Esophagus muscularis mucosa (tissue), 4 donors: ENCODE data around the gene DLX3. TPM values are rescaled to one million over a fixed set of nuclear protein-coding genes. Genes with fewer than 3 reads are reported as not detected.
A peak's percentile ranks its signal among the peaks of the same experiment; 100 is the strongest.

Experiments
- DNase-seq: peaks from one replicate; pipeline ENCODE4 v3.0.0-alpha.2; 2017; ENCODE audit errors: extremely low spot score
- H3K27ac ChIP-seq, 4 donors: fragments of 200-600 bp; sonication (generic); replicated peaks in 1 of 4; 1 replicate in 3 of 4; 2 replicates in 1 of 4; pipeline ENCODE4 v1.5.1; 2016 to 2019; ENCODE audit warnings: mild to moderate bottlenecking in 1 of 4
- H3K27me3 ChIP-seq, 4 donors: fragments of 200-600 bp; sonication (generic); one replicate each; pipeline versions ENCODE4 v1.5.1 to v1.6.0; 2016 to 2019
- H3K36me3 ChIP-seq, 4 donors: fragments of 200-600 bp; sonication (generic); one replicate each; pipeline ENCODE4 v1.5.1; 2016 to 2019
- H3K4me1 ChIP-seq, 4 donors: fragments of 200-600 bp; sonication (generic); one replicate each; pipeline ENCODE4 v1.5.1; 2016 to 2019
- H3K4me3 ChIP-seq, 4 donors: fragments of 200-600 bp; sonication (generic); 1 replicate in 2 of 4; 2 replicates in 2 of 4; pipeline ENCODE4 v1.5.1; 2016 to 2019; ENCODE audit warnings: mild to moderate bottlenecking in 4 of 4, moderate library complexity in 1 of 4
- H3K9me3 ChIP-seq, 4 donors: fragments of 200-600 bp; sonication (generic); 1 replicate in 3 of 4; 2 replicates in 1 of 4; pipeline ENCODE4 v1.5.1; 2016 to 2019
- CTCF ChIP-seq, 3 experiments: fragments of 200-600 bp in 2 of 3; fragments of 450-650 bp in 1 of 3; sonication (generic) in 2 of 3; IDR thresholded peaks; one replicate each; pipeline ENCODE4 v1.5.1; 2017 to 2019; ENCODE audit warnings: antibody characterized with exemption in 3 of 3, mild to moderate bottlenecking in 2 of 3, moderate library complexity in 1 of 3
- EP300 ChIP-seq: sonication (generic); formaldehyde crosslinking; IDR thresholded peaks from one replicate; pipeline ENCODE4 v1.6.1; 2017; ENCODE audit warnings: antibody characterized with exemption
- POLR2A ChIP-seq: fragments of 450-650 bp; IDR thresholded peaks from one replicate; pipeline ENCODE4 v1.6.1; 2017; ENCODE audit warnings: antibody characterized with exemption, moderate library complexity, mild to moderate bottlenecking, low read depth
- POLR2AphosphoS5 ChIP-seq, 2 donors: sonication (generic); formaldehyde crosslinking; IDR thresholded peaks; one replicate each; pipeline ENCODE4 v1.6.1; 2017; ENCODE audit warnings: antibody characterized with exemption in 2 of 2
- WGBS: methylation state at CpG from one replicate; pipeline ENCODE4 v1.1.5; 2018; 5-methylcytosine and 5-hydroxymethylcytosine counted together
- intact Hi-C: fragments of 100-400 bp; cut with DNase I; formaldehyde crosslinking; loops from one replicate; pipeline ENCODE4 v1.15.1; 2023
- total RNA-seq, 4 donors: library from RNA; depleted of rRNA; stranded (reverse); fragments of >200 nt; gene quantifications; one replicate each; pipeline versions ENCODE4 v1.1.0 to v1.2.1, GENCODE V29; 2016

Gene DLX3
- total RNA-seq, 4 donors from 2014 or later: 0.32 TPM; not detected in 3

GRCh38 chr17:50039058-50039457 lies 44.0 kb upstream of the DLX3 start:
- Histone ChIP-seq H3K4me3 (no peak overlapping the region), H3K27ac (no peak overlapping the region), H3K9me3 (no peaks in the 10 kb centered on the region), H3K36me3 (no peaks in the 10 kb centered on the region), H3K4me1 (peaks cover 7 to 55% (median 49%) of the 10 kb centered on the region in 4 donors), H3K27me3 (no peaks in the 10 kb centered on the region)
- intact Hi-C loops: no loop called here
- WGBS: 100% methylated on average over 2 of the region's 4 CpGs
- TF ChIP-seq EP300 (no peak), CTCF (IDR thresholded peaks at IDR 0.05) (no peak)
- DNase-seq: no peak

- Histone ChIP-seq H3K9me3 (no peaks in the 10 kb centered on the region), H3K4me1 (peaks cover 7 to 61% (median 53%) of the 10 kb centered on the region in 4 donors), H3K27me3 (no peaks in the 10 kb centered on the region), H3K36me3 (no peaks in the 10 kb centered on the region), H3K27ac (peak overlapping the region; percentile 65 to 71 (median 69)), H3K4me3 (no peak overlapping the region)
- no peak for DNase-seq
- TF ChIP-seq POLR2AphosphoS5 (IDR thresholded peaks at IDR 0.05) (peak; percentile 59 to 69), CTCF (IDR thresholded peaks at IDR 0.05) (peak in 1 of 3 experiments; percentile 7), POLR2A (no peak), EP300 (no peak)
- intact Hi-C loops: no loop called here
- 41% methylated on average over 14 of the region's 14 CpGs for WGBS
Measured at GRCh38 chr17:50037321-50038107, 42.5 kb upstream of the DLX3 start.

GRCh38 chr17:50036455-50037261 lies 41.6 kb upstream of the DLX3 start:
- H3K4me3 ChIP-seq: no peak overlapping the region
- TF ChIP-seq CTCF (IDR thresholded peaks at IDR 0.05) (no peak), EP300 (no peak)
- H3K4me1 ChIP-seq: peaks cover 7 to 63% (median 53%) of the 10 kb centered on the region in 4 donors
- intact Hi-C loops: no loop called here
- H3K27me3 ChIP-seq: no peaks in the 10 kb centered on the region
- no peaks in the 10 kb centered on the region for H3K9me3 ChIP-seq
- no peaks in the 10 kb centered on the region for H3K36me3 ChIP-seq
- WGBS: 67% methylated on average over 7 of the region's 11 CpGs
- peak overlapping the region; percentile 65 to 71 (median 69) for H3K27ac ChIP-seq
- DNase-seq: no peak

- Histone ChIP-seq H3K4me3 (no peak overlapping the region), H3K4me1 (peaks cover 7 to 63% (median 53%) of the 10 kb centered on the region in 4 donors), H3K27ac (no peak overlapping the region), H3K36me3 (no peaks in the 10 kb centered on the region), H3K27me3 (no peaks in the 10 kb centered on the region), H3K9me3 (no peaks in the 10 kb centered on the region)
- TF ChIP-seq POLR2AphosphoS5 (IDR thresholded peaks at IDR 0.05): no peak
- no peak for TF ChIP-seq POLR2A
- no peak for TF ChIP-seq EP300
- TF ChIP-seq CTCF (IDR thresholded peaks at IDR 0.05): no peak
- intact Hi-C loops: no loop called here
- DNase-seq: no peak
- 100% methylated on average over 1 of the region's 1 CpG for WGBS
Measured at GRCh38 chr17:50035945-50036344, 40.9 kb upstream of the DLX3 start.
